SH-SY5Y (cell line): ENCODE results near the gene ERFL.

ENCODE experiments used
- GATA2 ChIP-seq: IDR thresholded peaks from 2 replicates; pipeline ENCODE4 v1.6.1; 2011; ENCODE audit warnings: mild to moderate bottlenecking, low read depth, low read length
- GATA3 ChIP-seq: IDR thresholded peaks from 2 replicates; pipeline ENCODE4 v1.6.1; 2011; ENCODE audit warnings: low read depth, mild to moderate bottlenecking, low read length, moderate library complexity

- TF ChIP-seq GATA3 (no peak), GATA2 (no peak)
These were observed 7.2 kb downstream of the ERFL start for GRCh38 chr19:41920882-41921576.
